ENCODE measurements around the gene BLMH.
"Not testable (repeated sequence)": the region's sequence is repeated elsewhere in the genome, so short reads cannot be mapped to it uniquely, and the experiment has no call there.

Gene BLMH

DNA sequence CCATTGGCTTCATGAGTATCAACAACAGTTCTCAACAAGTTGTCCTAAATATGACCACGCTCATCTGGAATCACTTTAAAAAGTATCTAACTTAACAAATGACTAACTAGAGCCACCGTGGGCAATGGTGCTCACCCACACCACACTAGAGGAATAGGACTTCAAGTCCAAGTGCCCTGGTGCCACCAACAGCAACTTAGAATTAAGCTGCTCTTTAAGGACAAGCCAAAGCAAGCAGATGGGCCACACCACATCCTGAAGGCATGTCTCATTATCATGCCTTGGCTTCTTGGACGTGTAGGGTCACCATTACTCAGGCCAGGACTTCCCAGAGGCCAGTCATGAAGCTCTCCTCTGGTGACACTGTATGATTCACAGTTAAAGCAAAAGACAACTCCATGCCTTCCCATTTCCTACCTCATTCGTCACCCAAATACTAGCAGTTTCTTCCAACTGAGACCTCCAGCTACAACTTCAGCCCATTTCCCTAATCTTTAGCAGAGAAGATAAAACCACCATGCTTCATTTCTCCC lies 46.8 kb downstream of the BLMH start:
- DNase-seq = no peak

DNA sequence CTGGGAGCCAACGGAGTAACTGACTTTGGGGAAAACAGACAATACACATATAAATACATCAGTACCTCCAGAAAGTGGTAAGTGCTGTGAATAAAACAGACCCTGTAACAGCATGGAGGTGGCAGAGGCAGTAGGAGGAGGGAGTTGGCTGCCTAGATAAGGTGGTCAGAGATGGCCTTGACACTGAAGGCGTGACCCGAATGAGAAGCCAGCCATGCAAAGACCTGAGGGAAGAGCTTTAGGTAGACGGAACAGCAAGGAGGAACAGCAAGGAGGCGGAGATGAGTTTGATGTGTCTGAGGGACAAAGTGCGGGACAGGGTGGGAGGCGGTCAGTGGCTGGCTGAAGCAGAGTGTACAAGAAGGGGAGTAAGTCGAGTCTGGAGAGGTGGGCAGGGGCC lies 48.2 kb downstream of the BLMH start:
- no peak for DNase-seq

DNA sequence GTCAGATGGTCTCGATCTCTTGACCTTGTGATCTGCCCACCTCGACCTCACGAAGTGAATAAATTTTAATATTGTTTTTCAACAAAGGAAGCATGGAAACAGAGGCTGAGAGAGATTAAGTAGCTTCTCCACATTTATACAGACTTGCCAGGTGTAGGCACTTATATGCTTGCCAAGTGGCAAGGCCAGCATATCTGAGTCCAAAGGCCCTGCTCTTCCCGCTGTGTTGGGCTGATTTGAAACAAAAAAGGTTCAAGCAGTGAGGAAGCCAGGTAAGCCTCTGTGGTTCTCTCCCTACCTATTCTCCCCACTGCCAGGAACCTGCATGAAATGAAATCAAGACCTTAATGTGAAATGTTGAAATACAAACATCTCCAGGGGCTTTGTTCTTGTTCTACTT lies 48.7 kb downstream of the BLMH start:
- DNase-seq = no peak

DNA sequence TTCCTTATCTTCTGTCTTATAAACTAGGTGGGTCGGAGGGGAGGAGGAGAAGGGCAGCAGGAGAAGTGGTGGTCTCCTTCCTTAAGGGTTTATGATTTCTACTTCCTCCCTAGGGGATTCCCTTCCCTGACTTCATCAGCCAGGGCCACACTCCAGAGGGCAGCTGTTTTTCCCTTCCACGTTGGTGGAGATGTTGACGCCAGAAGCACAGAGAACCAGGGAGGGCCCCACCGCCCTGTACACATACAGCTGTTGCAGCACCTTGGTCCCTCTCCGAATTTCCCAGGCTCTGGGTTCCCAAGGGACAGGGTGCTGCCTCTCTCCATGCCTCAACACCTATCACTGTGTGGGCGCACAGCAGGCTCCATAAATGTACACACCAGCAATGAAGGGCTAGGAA lies 50.7 kb downstream of the BLMH start:
- DNase-seq = no peak

DNA sequence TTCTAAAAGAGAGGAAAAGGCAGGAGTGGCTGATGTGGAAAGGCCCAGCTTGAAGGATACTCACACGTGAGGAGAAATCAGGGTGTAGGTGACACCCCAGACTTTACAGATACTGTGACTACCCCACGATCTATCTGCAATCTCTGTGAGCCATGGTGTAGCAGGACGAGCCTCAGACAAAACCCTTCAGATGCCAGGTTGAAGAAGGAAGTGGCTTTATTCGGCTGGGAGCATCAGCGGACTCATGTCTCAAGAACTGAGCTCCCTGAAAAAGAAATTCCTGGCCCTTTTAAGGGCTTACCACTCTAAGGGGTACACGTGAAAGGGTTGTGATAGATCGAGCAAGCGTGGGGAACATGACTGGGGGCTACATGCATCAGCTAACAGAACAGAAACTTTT lies 51.6 kb downstream of the BLMH start:
- no peak for DNase-seq

DNA sequence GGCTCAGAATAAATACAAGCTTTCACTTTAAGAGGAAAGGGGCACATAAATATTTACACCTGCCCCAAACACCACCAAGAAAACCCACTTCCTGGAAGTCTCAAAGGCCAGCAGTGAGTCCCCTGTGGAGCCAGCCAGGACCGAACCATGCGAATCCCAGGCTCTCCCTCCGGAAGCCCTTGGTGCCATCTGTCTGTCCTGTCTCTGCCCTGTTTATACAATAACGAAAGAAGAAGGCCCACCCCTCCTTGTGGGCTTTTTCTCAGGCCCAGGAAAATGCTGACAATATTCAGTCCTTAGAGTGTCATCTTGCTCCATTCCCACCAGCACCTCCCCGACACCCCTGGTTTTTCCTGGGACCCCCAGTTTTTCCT lies 52.7 kb downstream of the BLMH start:
- DNase-seq = no peak

DNA sequence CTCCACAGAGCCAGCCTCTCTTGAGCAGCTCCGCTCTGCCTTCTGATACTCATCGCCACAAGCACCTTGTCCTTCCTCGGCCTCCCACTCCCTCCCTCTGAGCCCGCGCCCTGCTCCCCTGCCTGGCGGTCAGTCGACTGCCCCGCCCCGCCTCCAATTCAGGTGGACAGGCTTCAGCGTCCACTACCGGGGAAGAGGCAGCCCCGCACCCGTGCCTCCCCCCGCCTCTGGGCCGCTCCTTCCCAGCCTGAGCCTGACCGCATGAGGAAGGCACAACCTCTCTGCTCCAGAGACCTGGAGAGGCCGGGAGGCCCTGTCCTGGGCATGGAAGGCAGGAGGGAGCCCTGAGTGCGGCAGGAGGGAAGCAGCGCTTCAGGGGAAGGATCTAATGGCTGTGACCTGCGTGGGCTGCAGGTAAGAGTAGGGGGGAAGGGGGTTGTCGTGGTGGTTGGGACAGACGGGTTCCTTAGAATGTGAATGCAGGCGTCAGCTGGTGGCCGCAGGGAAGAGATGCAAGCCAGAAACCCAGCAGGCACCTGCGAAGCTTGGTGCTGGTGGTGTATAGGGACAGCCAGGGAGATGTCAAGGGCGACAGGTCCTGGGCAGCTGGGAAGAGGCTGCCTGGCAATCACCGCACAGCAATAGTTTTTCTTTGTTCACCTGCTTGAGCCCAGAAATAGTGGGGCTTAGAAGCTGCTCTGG lies 53.2 kb downstream of the BLMH start:
- DNase-seq = no peak

DNA sequence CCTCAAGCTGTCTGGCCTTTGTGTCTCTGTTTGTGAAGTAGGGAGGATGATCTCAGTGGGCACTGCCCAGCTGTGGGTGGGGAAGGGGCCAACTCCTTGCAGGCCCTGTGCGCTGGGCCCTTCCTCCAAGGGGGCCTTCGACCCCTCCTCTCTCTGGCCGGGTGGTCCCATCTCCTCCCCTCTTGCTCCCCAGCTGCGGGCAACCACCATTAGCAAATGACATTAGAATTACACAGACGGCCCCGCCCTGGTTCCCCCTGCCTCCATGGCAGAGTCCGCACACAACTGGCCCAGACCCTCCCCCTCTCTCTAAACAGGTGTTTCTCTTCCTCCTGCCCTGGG lies 53.8 kb downstream of the BLMH start:
- no peak for DNase-seq

DNA sequence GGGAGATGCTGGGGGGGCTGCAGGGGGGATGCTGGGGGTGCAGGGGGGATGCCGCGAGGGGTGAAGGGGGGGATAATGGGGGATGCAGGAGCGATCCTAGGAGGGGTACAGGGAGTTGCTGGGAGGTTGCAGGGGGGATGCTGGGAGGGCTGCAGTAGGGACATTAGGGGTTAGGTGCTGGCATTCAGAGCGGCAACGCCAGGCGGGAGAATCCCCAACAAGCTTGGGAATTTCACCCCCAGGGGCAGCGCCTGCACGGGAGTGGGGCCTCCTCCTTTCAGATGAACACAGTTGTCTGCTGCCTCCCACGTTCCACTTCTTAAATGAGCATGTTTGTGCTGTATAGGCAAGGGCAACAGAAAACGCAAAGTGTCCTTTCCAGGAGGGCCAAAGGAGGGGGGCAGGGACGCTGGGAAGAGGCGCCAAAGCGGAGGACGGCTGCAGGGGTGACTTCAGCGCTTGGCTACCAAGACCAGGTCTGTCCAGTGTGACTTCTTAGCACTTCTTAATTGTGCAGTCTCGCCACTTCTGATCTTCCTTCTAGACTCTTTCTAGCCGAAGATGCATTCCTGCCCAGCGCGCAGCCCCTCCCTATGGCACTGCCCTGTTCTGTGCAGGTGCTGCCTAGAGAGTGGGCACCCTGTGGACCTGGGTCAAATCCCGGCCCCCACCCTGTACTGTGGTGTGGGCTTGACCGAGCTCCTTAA lies 54.3 kb downstream of the BLMH start:
- DNase-seq = no peak

DNA sequence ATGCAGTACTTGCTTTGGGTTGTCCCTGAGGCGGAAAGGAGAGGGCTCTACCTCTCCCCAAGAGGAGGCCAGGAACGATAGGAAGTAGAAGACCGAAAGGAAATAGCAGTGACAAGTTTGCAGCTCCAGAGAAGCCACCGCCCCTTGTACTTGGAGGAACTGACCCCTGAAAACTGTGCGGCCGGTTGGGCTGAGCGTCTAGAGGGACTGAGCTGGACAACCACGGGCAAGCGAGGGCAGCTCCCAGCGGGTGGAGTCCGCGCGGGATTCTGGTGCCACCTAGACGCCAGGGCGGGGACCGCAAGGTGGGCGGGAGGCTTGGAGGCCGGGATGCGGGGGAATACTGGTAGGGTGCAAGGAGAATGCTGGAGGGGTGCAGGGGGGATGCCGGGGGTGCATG lies 55.0 kb downstream of the BLMH start:
- DNase-seq = peak in 1 of 2 donors; percentile 19

DNA sequence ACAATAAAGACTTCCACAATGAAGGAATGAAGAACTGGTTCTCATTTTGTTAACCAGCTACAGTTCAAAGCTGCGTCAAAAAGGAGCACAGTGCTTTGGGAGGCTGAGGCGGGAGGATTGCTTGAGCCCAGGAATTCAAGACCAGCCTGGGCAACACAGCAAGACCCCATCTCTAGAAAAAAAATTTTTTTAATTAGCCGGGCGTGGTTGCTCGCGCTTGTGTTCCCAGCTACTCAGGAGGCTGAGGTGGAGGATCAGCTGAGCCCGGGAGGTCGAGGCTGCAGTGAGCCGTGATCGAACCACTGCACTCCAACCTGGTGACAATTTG lies 55.5 kb downstream of the BLMH start:
- no peak for DNase-seq

DNA sequence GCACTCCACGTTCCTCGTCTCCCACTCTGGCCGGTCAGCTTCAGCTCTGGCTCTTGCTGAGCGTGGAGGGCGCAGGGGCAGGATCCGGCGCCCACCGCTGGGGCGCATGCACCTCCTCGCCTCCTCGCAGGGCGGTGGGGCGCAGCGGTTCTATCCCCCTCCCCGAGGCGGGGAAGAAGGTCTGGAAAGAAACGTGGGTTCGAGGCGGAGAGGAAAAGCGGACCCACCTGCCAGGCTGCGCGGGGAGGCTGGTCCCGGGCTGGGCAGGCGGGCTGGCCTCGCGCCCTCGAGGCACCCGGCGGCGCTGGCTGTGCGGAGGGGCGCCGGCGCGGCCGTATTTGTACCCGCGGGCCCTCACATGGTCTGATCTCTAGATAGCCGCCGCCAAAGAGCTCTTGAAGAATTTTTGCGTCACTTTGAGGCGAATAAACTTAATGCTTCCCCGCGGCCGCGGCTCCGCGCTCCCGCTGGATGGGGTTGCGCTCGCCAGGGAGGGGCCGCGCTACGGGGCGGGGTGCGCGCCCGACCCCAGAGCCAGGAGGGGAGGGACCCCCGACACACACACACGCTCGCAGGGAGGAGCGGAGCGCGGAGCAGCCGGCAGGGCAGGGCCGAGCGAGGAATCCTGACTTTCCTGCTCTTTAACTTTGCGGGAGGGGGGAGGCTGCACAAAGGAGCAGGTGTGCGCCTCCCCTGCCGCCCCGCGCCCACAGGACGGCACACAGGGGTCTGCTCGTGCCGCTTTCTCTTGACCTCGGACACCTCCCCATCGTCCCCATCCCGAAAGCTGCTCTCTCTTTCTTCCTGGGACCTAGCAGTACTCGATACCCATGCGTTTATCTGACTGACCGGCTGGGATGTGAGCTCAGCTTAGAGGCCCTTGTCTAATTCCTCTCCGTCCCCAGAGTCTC lies 56.1 kb downstream of the BLMH start, which contains the start of gene SLC6A4:
TSS of gene SLC6A4 (minus strand) at position 312 of the 911 bp plus-strand sequence. CDS start 13,739 bp downstream, outside the sequence.
- no peak for DNase-seq

DNA sequence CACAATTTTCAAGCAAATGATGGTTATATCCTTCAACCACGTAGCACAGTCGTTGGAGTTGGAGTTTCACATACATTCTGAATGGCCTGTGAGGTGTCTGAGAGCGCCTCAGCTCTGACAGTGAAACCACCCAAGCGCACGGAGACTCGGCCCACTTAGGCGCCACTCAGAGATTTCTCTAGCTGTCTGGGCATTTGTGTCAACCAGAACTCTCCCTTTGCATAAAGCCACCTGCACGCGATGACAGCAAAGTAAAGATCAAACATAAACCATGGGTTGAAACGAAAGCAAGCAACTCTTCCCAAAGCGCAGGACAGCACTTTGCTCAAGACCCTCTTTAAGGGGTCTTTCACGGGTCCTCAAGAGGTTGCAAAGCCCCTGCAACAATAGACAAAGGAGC lies 56.8 kb downstream of the BLMH start:
- no peak for DNase-seq

DNA sequence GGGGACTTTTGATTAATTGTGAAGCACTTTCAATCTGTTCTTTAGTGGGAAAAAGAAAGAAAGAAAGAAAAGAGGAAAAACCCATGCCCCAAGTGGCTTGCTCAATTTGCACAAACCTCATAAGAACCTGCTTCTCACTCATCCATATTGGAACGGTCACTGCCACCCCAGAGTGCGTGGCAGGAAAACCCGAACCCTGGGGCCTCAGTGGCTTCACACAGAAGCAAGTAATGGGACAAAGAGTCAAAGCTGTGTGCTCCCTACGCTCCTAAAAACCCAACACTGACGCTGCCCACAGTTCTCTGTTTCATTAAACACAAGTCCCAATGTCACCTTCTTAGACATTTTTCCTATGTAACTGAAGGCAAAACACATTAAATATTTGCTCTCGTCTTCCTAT lies 57.4 kb downstream of the BLMH start:
- DNase-seq = no peak

DNA sequence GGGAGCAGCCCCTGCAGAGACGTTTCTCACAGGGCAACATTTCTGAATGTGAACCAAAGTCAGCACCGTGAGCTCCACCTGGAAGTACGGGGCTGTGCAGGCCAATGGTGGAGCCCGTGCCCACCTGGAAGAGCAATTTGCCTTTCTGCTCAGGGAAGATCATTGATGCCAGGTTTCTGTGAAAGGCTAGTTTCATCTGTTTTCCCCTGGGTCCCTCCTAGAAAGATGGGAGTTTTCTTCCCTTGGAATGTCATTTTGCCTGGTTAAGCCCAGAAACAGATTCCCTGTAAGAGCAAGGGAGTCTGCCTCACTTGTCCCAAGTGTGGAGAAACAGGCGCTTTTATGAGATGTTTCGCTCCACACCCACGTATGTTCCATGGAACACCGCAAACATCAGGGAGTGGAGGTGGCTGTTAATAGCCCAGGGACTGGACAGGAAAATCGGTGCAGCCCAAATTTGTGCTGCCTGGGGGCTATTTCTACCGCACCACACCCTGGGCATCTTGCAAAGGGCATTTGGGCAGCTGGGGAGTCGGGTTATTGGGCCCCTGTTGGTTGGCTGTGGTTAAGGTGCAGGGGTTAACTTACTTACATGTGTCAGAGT lies 58.8 kb downstream of the BLMH start:
- no peak for DNase-seq

DNA sequence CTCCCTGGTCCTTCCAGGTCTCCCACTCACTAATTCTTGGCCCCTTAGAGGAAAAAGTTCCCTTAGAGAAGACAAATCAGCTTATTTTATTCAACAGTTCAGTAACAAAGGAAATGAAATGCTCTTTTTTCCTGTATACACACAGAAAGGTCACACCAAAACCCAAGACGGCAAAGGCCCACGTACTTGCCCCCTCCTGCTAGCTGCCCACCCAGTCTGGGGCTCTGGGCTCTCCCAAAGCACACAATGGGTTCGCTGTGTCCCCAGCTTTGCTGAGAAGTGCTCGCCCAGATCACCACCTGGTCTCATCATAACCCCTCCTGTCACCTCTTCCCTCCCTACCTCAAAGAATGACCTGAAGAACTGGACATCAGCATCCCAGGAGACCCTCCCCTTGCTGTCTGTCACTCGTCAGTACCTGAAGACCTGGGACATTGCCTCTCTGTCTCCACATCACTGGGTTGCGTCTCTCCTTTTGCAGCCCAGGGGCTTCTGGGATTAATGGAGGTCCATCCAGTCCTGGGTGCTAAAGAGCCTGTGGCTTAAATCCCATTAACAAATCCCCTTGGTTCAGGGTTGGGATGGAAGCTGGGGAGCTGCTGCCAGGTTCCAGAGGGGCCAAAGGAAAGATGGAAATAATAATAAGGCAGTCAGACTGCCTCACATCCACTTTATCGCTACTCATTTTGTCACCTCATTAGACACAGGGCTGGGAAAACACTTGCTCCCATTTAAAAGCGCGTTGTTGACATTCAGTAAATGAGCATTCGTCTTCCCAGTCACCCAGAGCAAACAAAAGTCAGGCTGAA lies 59.5 kb downstream of the BLMH start:
- no peak for DNase-seq

DNA sequence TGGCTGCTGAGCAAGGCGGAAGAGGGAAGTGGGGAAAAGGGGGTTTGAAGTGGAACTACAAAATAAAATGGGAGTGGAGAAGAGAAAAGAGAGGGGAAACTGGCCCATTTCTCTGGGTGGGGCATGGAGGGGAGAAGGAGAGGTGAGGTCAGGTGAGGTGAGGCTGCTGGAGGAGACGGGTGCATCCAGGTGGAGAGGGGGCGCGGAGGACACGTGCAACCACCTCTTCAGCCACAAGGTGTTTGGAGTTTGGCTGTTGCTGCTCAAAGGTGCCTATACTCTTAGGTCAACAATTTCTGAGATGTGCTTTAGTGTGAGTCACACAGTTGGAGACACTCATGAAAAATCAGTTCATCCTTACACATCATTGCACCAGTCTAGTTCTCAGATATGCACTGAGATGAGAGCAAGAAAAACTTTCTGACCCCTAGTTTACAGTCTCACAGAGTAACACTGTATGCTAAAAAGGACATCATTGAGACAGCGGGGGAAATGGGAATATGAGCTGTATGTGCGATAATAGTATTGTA lies 61.1 kb downstream of the BLMH start:
- no peak for DNase-seq

DNA sequence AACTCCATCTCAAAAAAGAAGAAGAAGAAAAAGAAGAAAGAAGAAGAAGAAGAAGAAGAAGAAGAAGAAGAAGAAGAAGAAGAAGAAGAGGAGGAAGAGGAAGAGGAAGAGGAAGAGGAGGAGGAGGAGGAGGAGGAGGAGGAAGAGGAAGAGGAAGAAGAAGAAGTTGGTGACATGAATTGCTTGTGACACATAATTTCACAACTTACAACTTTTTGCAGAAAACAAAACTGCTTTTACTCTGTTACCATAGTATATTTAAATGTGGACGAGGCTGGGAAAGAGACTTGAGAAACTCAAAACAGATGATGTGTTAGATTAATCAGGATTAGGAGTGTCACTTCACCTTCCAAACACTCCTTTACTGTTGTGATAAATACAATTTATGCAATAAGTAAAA lies 61.7 kb downstream of the BLMH start:
- DNase-seq = not testable (repeated sequence)

DNA sequence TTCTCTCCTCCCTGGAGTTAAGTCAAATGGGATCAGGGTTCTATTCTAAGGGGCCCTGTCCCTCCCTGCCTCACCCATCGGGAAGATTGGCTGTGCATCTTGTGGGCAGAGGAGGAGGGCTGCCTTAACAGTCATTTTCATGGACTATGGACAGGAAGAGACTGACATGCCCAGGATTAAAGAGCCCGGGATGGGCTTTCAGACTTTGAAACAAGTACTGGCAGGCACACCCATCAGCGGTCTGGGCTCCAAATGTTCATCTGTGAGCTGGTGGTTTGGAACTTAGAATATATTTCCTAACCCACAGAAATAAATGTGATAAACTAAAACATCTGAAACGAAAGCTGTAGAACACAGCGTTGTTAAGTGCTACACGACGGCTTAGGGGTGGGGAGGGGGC lies 62.7 kb downstream of the BLMH start:
- DNase-seq = no peak

DNA sequence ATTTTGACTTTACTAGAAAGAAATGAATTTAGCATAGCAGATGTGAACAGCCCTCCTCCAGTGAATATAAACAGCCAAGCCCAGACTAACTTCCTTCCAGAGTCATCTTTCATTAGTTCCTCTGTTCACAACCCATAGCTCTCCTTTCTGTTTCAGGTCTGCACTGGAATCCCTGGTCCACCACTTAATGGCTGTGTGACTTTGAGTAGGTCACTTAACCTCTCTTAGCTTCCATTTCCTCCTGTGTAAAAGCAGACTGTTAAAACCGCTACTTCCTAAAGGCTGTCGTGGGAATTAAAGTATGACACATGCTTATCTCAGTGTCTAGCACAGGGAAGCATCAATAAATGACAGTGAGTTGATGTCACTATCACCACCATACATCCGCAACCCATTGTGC lies 63.7 kb downstream of the BLMH start:
- DNase-seq = no peak

DNA sequence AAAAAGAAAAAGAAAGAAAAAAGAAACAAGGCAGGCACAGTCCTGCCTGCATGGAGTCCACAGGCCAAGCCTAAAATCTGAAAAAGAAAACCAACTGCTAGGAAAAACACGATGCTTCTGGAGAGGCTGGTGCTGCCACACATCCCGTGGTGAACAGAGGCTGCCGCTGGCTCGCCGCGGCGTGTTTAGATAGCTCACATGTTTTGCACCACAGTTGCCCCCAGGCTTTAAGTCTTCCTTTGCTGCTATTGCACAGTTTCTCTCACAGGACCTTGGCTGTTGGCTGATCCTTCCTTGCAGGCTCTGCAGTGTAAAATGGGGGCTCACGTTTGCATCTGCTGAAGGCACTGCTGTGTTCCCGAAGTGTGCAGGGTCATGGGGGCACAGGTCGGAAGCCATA lies 64.9 kb downstream of the BLMH start:
- no peak for DNase-seq

DNA sequence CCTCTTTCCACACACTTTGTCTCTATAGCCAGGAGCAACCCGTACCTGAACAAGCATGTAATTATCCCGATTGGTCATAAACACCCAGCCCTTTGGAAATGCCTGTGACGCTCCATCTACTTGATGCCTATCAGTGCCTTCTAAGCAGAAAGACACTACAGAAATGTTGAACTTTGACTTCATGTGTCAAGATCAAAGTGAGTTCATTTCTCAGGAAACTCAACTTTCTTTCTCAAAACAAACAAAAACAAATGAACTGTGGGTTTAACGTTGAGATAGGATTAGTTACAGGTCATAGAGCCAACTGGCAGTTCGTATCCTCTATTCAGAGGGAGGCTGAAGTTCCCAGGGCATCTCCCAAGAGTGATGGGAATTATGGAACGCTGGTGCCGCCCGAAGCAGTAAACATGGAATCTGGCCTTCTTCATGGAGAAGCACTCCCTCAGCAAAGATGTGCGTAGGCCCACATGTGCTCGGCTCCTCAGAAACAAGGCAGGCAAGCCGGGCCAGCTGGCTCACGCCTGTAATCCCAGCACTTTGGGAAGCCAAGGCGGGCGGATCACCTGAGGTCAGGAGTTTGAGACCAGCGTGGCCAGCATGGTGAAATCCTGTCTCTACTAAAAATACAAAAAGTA lies 65.7 kb downstream of the BLMH start:
- DNase-seq = no peak
